Left ventricle myocardium inferior (tissue), 1 donor: ENCODE data around the gene UBE2I. TPM values are rescaled to one million over a fixed set of nuclear protein-coding genes. Genes with fewer than 3 reads are reported as not detected.

ENCODE experiments used
- DNase-seq: peaks from one replicate; pipeline ENCODE4 v3.0.0-alpha.2; 2020
- H3K27ac ChIP-seq: fragments of 200-600 bp; replicated peaks from 2 replicates; pipeline ENCODE4 v1.8.0; 2021
- H3K27me3 ChIP-seq: fragments of 200-600 bp; 2 replicates; pipeline ENCODE4 v1.8.0; 2021; ENCODE audit warnings: low read depth
- H3K36me3 ChIP-seq: fragments of 200-600 bp; 2 replicates; pipeline ENCODE4 v1.8.0; 2021
- H3K4me1 ChIP-seq: fragments of 200-600 bp; 2 replicates; pipeline ENCODE4 v1.8.0; 2021
- H3K4me3 ChIP-seq: fragments of 200-600 bp; 2 replicates; pipeline ENCODE4 v1.8.0; 2021; ENCODE audit warnings: mild to moderate bottlenecking, moderate library complexity
- H3K9me3 ChIP-seq: fragments of 200-600 bp; replicated peaks from 2 replicates; pipeline ENCODE4 v1.8.0; 2021
- intact Hi-C: fragments of 100-400 bp; cut with micrococcal nuclease; formaldehyde crosslinking; loops from one replicate; pipeline ENCODE4 v1.11.0; 2022
- total RNA-seq: library from RNA; stranded (reverse); fragmentation: NEBNext Ultra II Directional; extraction: Animal tissue kit (Norgen Biotek cat#: 25700); gene quantifications from one replicate; pipeline ENCODE4 v1.2.1, GENCODE V29; 2021
- TF ChIP-seq, protein P1 (sequence below): fragments of 200-600 bp; IDR thresholded peaks from 2 replicates; pipeline ENCODE4 v1.8.0; 2021; ENCODE audit warnings: antibody characterized with exemption, mild to moderate bottlenecking, borderline replicate concordance
- donor health status: DM: no; HTN: yes; CAD: no; lungs with severe emphysema.

UBE2I gene
- total RNA-seq, 1 donor from 2014 or later = 86.2 TPM

DNA sequence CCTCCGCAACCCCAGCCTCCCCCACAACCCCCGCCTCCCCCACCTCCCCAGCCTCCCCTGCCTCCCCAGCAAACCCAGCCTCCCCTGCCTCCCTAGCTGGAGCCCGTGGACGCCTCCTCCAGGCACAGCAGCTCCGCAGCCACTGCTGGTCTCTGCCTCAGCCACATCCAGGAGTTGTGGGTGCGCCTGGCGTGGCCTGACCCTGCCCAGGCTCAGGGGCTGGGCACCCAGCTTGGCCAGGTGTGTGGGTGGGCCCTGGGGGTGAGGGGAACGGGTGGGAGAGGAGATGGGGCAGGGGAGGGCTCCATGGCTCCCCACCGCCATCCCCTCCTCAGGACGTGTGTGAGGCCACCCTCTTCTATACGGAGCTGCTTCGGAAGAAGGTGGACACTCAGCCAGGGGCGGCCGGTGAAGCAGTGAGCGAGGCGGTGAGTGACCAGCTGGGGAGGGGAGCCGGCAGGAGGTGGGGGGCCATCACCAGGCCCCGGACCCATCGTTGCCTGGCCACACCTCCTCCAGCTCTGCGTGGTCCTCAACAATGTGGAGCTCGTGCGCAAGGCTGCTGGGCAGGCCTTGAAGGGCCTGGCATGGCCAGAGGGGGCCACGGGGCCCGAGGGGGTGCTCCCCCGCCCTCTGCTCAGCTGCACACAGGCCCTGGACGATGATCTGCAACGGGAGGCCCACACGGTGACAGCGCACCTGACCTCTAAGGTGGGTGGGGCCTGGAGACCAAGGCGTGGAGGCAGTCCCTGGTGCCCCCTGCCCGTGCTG is 36.4 kb downstream of the UBE2I start:
- Histone ChIP-seq H3K36me3 (peaks cover 27% of the 10 kb centered on the region), H3K4me1 (peaks cover 22% of the 10 kb centered on the region), H3K27ac (no peak overlapping the region), H3K9me3 (no peaks in the 10 kb centered on the region), H3K27me3 (no peaks in the 10 kb centered on the region), H3K4me3 (no peak overlapping the region)
- intact Hi-C loops = no loop called here
- no peak for DNase-seq
- TF ChIP-seq, protein P1, sequence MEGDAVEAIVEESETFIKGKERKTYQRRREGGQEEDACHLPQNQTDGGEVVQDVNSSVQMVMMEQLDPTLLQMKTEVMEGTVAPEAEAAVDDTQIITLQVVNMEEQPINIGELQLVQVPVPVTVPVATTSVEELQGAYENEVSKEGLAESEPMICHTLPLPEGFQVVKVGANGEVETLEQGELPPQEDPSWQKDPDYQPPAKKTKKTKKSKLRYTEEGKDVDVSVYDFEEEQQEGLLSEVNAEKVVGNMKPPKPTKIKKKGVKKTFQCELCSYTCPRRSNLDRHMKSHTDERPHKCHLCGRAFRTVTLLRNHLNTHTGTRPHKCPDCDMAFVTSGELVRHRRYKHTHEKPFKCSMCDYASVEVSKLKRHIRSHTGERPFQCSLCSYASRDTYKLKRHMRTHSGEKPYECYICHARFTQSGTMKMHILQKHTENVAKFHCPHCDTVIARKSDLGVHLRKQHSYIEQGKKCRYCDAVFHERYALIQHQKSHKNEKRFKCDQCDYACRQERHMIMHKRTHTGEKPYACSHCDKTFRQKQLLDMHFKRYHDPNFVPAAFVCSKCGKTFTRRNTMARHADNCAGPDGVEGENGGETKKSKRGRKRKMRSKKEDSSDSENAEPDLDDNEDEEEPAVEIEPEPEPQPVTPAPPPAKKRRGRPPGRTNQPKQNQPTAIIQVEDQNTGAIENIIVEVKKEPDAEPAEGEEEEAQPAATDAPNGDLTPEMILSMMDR = no peak

- Histone ChIP-seq H3K9me3 (no peaks in the 10 kb centered on the region), H3K4me1 (peaks cover 30% of the 10 kb centered on the region), H3K27me3 (no peaks in the 10 kb centered on the region), H3K36me3 (peaks cover 27% of the 10 kb centered on the region), H3K4me3 (no peak overlapping the region), H3K27ac (no peak overlapping the region)
- DNase-seq = no peak
- intact Hi-C loops = no loop called here
- TF ChIP-seq, protein P1 = no peak
These were observed 37.2 kb downstream of the UBE2I start for GRCh38 chr16:1346422-1347285.

DNA sequence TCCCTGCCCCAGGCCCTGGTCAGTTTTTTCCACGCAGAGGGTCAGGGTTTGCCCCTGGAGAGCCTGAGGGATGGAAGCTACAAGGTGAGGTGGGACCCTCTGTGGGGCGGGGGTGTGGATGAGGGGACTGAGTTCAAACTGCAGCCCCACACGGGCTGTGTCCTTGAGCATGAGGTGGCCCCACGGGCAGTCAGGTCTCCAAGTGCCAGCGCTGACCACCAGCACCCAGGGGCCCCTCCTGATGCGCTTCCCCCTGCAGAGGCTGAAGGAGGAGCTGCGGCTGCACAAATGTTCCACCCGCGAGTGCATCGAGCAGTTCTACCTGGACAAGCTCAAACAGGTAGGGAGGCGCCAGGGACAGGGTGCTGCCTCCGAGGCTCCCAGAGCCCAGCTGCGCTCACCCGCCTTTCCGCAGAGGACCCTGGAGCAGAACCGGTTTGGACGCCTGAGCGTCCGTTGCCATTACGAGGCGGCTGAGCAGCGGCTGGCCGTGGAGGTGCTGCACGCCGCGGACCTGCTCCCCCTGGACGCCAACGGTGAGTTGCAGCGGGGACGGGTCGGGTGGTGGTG is 37.9 kb downstream of the UBE2I start:
- TF ChIP-seq, protein P1 = no peak
- intact Hi-C loops = no loop called here
- H3K36me3 ChIP-seq = peaks cover 27% of the 10 kb centered on the region
- peaks cover 34% of the 10 kb centered on the region for H3K4me1 ChIP-seq
- no peak for DNase-seq
- H3K27ac ChIP-seq = no peak overlapping the region
- no peak overlapping the region for H3K4me3 ChIP-seq
- H3K27me3 ChIP-seq = no peaks in the 10 kb centered on the region
- H3K9me3 ChIP-seq = no peaks in the 10 kb centered on the region

DNA sequence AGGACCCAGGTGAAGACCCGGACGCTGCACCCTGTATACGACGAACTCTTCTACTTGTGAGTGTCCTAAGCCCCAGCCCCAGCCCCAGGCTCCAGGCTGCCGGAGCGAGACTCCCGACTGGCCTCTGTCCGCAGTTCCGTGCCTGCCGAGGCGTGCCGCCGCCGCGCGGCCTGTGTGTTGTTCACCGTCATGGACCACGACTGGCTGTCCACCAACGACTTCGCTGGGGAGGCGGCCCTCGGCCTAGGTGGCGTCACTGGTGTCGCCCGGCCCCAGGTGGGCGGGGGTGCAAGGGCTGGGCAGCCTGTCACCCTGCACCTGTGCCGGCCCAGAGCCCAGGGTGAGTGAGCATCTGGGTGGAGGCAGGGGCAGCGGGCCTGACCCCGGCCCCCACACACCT is 38.5 kb downstream of the UBE2I start:
- H3K9me3 ChIP-seq = no peaks in the 10 kb centered on the region
- TF ChIP-seq, protein P1 = no peak
- H3K36me3 ChIP-seq = peaks cover 27% of the 10 kb centered on the region
- intact Hi-C loops = no loop called here
- H3K27me3 ChIP-seq = no peaks in the 10 kb centered on the region
- no peak for DNase-seq
- no peak overlapping the region for H3K4me3 ChIP-seq
- H3K27ac ChIP-seq = no peak overlapping the region
- H3K4me1 ChIP-seq = peaks cover 36% of the 10 kb centered on the region

DNA sequence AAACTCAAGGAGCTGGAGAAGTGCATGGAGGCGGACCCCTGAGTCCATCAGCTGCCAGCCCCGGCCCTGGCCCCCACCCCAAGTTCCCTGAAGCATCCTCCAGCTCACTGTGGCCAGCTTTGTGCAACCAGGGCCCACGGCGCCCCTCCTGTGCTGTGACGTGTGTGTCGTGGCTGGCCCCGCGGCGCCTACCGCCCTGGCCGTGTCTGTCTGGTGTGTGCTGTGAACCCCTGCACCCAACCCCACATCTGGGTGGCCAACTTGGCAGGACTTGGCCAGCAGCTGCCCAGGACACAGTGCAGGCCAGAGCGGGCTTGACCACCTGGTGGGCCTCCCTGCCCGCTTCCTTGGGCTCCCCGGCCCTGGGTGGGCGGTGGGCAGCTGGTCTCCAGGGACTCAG is 39.0 kb downstream of the UBE2I start:
- intact Hi-C loops = no loop called here
- H3K36me3 ChIP-seq = peaks cover 27% of the 10 kb centered on the region
- no peak overlapping the region for H3K4me3 ChIP-seq
- no peaks in the 10 kb centered on the region for H3K9me3 ChIP-seq
- no peaks in the 10 kb centered on the region for H3K27me3 ChIP-seq
- TF ChIP-seq, protein P1 = no peak
- no peak for DNase-seq
- H3K4me1 ChIP-seq = peaks cover 37% of the 10 kb centered on the region
- H3K27ac ChIP-seq = no peak overlapping the region
